Lower lobe of right lung (tissue), 1 donor: ENCODE results near the gene USP17L22. TPM values are rescaled to one million over a fixed set of nuclear protein-coding genes. Genes with fewer than 3 reads are reported as not detected.

Source experiments
- total RNA-seq: library from RNA; stranded (reverse); fragmentation: NEBNext Ultra II Directional; extraction: Animal tissue kit (Norgen Biotek cat#: 25700); gene quantifications from one replicate; pipeline ENCODE4 v1.2.1, GENCODE V29; 2021
- donor health status: DM: no; HTN: yes; CAD: no; lungs with severe emphysema.

USP17L22 gene
- total RNA-seq, 1 donor from 2014 or later: not detected

Other genes with a start within 250 kb of the USP17L22 start
- not detected for gene FAM90A26, start 97.2 kb upstream of the USP17L22 start, total RNA-seq
- not detected for gene USP17L10, start 57.0 kb upstream of the USP17L22 start, total RNA-seq
- not detected for gene USP17L11, start 52.2 kb upstream of the USP17L22 start, total RNA-seq
- not detected for gene USP17L12, start 47.5 kb upstream of the USP17L22 start, total RNA-seq
- gene USP17L13, start 42.7 kb upstream of the USP17L22 start, total RNA-seq: not detected
- not detected for gene USP17L15, start 33.2 kb upstream of the USP17L22 start, total RNA-seq
- gene USP17L17, start 23.7 kb upstream of the USP17L22 start, total RNA-seq: not detected
- gene USP17L18, start 19.0 kb upstream of the USP17L22 start, total RNA-seq: not detected
- gene USP17L19, start 14.2 kb upstream of the USP17L22 start, total RNA-seq: not detected
- not detected for gene USP17L20, start 9.5 kb upstream of the USP17L22 start, total RNA-seq
- not detected for gene USP17L21, start 4.7 kb upstream of the USP17L22 start, total RNA-seq
- gene USP17L24, start 57.5 kb downstream of the USP17L22 start, total RNA-seq: not detected
- not detected for gene USP17L25, start 62.3 kb downstream of the USP17L22 start, total RNA-seq
- not detected for gene USP17L26, start 67.0 kb downstream of the USP17L22 start, total RNA-seq
- not detected for gene USP17L5, start 71.8 kb downstream of the USP17L22 start, total RNA-seq
- not detected for gene USP17L27, start 76.5 kb downstream of the USP17L22 start, total RNA-seq
- not detected for gene USP17L28, start 81.3 kb downstream of the USP17L22 start, total RNA-seq
- gene USP17L29, start 86.0 kb downstream of the USP17L22 start, total RNA-seq: not detected
- gene USP17L30, start 95.5 kb downstream of the USP17L22 start, total RNA-seq: not detected
- not detected for gene DEFB131A, start 176.8 kb downstream of the USP17L22 start, total RNA-seq